ENCODE data around the gene ATP2C2.

ATP2C2 gene

GRCh38 chr16:84324434-84325262 lies 43.7 kb upstream of the ATP2C2 start:
- DNase-seq (ENCODE audit: low read depth, low spot score) = no peak
- in situ Hi-C loops (cut with HindIII; ENCODE audit: low sequenced_read_pairs) = no loop called here
- H3K4me3 ChIP-seq (ENCODE audit: low read depth, low read length) = no peak overlapping the region
- TF ChIP-seq, protein P1, sequence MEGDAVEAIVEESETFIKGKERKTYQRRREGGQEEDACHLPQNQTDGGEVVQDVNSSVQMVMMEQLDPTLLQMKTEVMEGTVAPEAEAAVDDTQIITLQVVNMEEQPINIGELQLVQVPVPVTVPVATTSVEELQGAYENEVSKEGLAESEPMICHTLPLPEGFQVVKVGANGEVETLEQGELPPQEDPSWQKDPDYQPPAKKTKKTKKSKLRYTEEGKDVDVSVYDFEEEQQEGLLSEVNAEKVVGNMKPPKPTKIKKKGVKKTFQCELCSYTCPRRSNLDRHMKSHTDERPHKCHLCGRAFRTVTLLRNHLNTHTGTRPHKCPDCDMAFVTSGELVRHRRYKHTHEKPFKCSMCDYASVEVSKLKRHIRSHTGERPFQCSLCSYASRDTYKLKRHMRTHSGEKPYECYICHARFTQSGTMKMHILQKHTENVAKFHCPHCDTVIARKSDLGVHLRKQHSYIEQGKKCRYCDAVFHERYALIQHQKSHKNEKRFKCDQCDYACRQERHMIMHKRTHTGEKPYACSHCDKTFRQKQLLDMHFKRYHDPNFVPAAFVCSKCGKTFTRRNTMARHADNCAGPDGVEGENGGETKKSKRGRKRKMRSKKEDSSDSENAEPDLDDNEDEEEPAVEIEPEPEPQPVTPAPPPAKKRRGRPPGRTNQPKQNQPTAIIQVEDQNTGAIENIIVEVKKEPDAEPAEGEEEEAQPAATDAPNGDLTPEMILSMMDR (IDR thresholded peaks at IDR 0.05; ENCODE audit: low read depth, low read length) = no peak

DNA sequence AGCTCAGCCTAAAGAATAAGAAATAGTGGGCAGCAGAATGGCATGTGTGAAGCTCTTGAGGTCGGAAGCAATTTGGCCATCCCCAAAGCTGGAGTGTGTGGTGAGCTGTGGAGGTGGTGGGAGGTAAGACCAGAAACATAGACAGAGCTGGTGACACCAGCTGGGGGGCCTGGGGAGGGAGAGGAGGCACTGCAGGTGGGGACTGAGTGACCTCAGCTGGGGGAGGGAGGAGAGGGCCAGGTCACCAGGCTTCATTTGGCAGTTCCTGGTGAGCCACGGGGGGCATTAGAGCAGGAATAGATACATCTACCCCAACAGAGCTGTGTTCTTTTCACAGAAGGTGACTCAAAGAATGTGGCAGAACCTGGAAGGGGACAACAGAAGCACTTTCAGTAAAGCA lies 41.8 kb upstream of the ATP2C2 start:
- TF ChIP-seq, protein P1 (IDR thresholded peaks at IDR 0.05; ENCODE audit: low read depth, low read length) = no peak
- no peak for DNase-seq (ENCODE audit: low read depth, low spot score)
- in situ Hi-C loops (cut with HindIII; ENCODE audit: low sequenced_read_pairs) = no loop called here

DNA sequence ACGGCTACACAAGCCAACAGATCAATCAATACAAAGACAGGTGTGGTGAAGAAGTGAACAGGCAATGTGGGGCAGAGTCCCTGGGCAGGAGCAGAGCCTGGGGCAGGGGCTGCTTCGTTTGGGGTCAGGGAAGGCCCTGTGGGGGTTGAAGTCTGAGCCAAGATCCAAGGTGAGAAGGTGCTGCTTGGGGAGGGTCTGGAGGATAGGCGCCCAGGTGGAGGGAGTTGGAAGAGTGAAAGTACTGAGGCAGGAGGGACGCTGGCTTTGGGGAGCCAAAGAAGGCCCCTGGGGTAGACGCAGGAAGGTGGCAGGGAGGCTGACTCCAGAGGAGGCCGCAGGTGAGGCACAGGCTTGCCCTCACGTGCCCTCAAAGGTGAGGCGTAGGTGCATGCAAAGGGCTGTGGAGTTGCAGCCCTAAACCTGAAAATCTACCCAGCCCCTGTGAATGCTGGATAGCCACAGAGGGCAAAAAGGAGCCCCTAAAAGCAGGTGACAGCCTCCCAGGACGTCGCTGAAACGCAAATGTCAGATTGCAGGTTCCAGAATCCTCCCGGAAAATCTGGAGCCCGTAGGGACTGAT lies 40.3 kb upstream of the ATP2C2 start:
- DNase-seq (ENCODE audit: low read depth, low spot score) = no peak
- in situ Hi-C loops (cut with HindIII; ENCODE audit: low sequenced_read_pairs) = no loop called here
- no peak overlapping the region for H3K4me3 ChIP-seq (ENCODE audit: low read depth, low read length)
- TF ChIP-seq, protein P1 (IDR thresholded peaks at IDR 0.05; ENCODE audit: low read depth, low read length) = no peak

More for the DNA sequence above, 41.8 kb upstream of the ATP2C2 start:
- no peak overlapping the region for H3K4me3 ChIP-seq (ENCODE audit: low read depth, low read length)

DNA sequence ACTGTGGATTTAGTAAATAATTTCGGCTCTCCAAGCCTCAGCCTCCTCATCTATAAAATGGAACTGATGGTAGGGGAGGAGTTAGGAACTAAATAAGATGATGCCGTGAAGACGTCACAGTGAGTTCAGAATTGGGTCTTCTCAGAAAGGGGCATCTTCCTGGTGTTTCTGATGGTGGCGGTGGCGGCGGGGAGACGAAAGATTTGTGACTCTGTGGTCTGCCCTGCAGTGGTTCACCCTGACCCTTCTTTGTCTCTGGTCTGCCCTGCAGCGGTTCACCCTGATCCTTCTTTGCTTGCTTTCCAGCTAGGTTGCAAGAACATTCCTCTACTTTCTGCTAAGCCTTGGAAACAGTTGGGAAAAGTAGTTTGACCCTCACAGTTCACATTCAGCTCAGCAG lies 39.3 kb upstream of the ATP2C2 start:
- TF ChIP-seq, protein P1 (IDR thresholded peaks at IDR 0.05; ENCODE audit: low read depth, low read length) = no peak
- H3K4me3 ChIP-seq (ENCODE audit: low read depth, low read length) = no peak overlapping the region
- DNase-seq (ENCODE audit: low read depth, low spot score) = no peak
- in situ Hi-C loops (cut with HindIII; ENCODE audit: low sequenced_read_pairs) = no loop called here

- H3K4me3 ChIP-seq (ENCODE audit: low read depth, low read length) = no peak overlapping the region
- TF ChIP-seq, protein P1 (IDR thresholded peaks at IDR 0.05; ENCODE audit: low read depth, low read length) = no peak
- DNase-seq (ENCODE audit: low read depth, low spot score) = no peak
- in situ Hi-C loops (cut with HindIII; ENCODE audit: low sequenced_read_pairs) = no loop called here
Measured at GRCh38 chr16:84329843-84330684, 38.3 kb upstream of the ATP2C2 start.

DNA sequence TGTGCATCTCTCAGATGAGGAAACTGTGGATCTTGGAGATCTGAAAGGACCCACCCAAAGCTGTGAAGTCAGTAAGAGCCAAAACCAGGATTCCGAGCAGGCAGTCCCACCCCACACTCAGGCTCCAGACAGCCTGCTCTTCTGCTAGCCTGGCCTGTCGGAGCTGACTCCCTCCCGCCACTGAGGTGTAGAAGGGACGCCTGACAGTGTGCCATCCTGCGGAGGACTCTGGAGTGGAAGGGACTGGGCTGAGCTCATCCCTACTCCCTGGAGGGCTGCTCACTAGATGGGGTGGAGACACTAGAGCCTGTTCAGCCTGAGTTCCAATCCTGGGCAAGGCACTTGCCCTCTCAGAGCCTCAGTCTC lies 37.7 kb upstream of the ATP2C2 start:
- in situ Hi-C loops (cut with HindIII; ENCODE audit: low sequenced_read_pairs) = no loop called here
- no peak overlapping the region for H3K4me3 ChIP-seq (ENCODE audit: low read depth, low read length)
- TF ChIP-seq, protein P1 (IDR thresholded peaks at IDR 0.05; ENCODE audit: low read depth, low read length) = no peak
- DNase-seq (ENCODE audit: low read depth, low spot score) = no peak

All from astrocyte of the spinal cord (primary cell).